NCI-H128 (cell line): ENCODE data around the gene CCL17.
"Not testable (repeated sequence)": the region's sequence is repeated elsewhere in the genome, so short reads cannot be mapped to it uniquely, and the experiment has no call there.

ENCODE experiments used
- DNase-seq: peaks from one replicate; lab custom pipeline; 2025; ENCODE audit not compliant: unreplicated experiment; lab: John Stamatoyannopoulos, UW

CCL17 gene

DNA sequence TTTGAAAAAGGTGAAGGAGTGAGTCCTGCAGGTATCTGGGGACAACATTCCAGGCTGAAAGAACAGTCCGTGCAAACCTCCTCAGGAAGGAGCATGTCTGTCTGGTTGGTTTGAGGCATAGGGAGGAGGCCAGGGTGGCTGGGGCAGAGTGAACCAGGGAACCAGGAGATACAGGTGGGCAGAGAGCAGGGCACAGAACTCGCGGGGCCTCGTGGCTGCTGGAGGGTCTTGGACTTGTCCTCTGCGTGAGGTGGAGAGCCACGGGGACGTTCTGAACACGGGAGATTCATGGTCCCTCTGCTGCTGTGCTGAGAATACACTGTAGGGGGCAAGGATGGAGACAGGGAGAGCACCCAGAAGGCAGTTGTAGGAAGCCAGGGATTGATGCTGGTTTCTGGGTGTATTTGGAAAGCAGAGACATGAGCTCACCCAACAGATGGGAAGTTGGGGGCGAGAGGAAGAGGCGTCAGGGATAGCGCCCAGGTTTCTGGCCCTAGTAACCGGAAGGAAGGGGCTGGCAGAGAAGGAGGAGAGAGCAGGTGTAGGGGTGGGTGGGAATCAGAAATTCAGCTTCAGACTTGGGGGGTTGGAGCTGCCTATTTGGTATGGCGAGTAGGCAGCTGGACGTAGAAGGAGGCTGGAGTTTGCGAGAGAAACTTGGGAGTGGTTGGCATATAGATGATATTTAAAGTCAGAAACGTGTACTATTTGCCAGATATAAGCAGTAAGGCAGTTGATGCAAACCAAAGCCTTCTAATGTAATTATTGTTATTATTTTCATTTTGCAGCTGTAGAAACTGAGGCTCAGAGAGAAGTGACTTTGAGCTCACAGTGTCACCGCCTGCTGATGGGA, at the start of gene CCL17:
Gene CCL17, plus strand, starts transcription at position 803 of the 853 bp plus-strand sequence. CDS start 9,166 bp downstream, outside the sequence.
- no peak for DNase-seq

- DNase-seq = no peak
Observed at GRCh38 chr16:57355898-57356414, 48.6 kb upstream of the CCL17 start.

- no peak for DNase-seq
Observed at GRCh38 chr16:57356547-57356946, 48.0 kb upstream of the CCL17 start.

GRCh38 chr16:57357330-57358085, 47.1 kb upstream of the CCL17 start:
- DNase-seq = no peak

DNA sequence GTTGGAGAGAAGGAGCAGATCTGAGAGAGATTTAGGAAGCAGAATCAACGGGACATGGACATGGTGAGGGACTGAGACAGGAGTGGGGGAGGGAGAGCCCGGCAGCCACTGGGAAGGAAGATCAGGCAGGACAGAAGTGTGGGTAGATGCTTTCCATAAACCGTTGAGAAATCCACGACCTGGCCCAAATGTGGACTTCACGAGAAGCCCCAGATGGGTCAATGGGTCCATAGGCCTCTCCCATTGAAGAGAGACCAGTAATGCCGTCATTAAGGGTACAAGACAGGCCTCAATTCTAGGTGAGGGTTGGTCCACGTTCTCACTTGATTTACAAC, 46.5 kb upstream of the CCL17 start:
- DNase-seq = no peak

- no peak for DNase-seq
Observed at GRCh38 chr16:57358527-57359095, 46.0 kb upstream of the CCL17 start, which contains the start of gene CCL22. Gene CCL22 (plus strand): TSS chr16:57358783. CDS start chr16:57358817, 34 bp downstream.

DNA sequence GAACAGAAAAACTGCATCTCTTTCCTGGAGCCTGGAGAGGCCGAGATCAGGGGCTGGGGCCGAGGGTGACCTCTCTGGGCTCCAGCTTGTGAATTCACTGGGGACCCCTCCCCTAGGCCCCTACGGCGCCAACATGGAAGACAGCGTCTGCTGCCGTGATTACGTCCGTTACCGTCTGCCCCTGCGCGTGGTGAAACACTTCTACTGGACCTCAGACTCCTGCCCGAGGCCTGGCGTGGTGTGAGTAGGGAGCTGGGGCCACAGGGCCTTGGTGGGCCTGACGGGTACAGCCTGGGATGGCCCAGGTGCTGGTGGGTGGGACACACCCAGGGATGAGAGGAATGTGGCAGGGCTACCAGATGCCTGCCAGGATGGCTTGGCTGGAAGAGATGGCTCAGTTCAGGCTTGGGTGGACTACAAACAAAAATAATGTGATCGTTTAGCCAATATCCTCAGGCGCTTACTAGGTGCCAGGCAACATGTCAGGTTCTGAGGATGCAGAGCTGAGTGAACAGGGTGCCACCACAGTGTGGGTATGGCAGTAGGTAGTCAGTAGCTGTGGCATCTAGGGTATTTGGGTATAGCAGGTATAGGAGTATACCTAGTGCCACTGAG, 44.1 kb upstream of the CCL17 start:
- no peak for DNase-seq

DNA sequence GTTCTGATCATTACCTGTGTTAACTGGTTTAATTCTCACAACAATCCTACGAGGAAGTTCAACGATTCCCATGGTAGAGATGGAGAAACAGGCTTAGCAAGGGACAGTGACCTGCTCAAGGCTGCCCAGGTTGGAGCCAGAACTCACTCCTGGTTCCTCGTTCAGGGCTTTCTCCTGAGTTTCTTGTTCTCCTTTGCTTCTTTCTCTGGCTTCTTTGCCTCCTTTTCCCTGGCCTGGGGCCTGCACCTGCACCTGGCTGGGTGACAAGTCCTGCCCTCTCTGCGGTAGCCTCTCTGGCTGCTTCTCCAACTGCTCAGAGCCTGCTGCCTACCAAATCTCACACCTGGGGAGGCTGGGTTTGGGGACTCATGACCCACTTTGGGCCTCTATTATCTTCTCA, 43.2 kb upstream of the CCL17 start:
- no peak for DNase-seq

GRCh38 chr16:57364143-57364542, 40.4 kb upstream of the CCL17 start:
- no peak for DNase-seq

DNA sequence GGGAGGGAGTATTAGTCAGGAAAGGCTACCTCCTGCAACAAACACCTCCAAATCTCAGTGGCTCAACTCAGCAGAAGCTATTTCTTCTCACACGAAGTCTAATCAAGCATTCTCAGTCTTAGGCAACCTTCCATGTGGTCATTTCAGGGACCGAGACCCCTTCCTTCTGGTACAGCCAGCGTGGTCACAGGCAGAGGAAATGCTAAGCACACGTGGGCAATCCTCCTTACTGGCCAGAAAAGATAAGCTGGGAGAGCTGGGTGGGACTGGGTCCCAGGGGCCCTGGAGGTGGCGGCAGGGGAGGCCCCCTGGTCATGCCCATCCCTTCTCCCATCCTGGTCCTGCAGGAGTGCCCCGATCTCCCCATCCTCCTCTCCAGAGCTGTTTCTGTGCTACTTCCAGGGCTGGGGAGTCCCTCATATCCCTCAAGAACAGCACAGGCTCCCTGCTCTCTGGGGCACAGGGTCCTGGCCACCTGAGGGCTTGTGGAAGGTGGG, 38.0 kb upstream of the CCL17 start:
- DNase-seq = no peak

- no peak for DNase-seq
Observed at GRCh38 chr16:57367116-57367752, 37.3 kb upstream of the CCL17 start.

- DNase-seq = no peak
Observed at GRCh38 chr16:57371494-57372371, 32.8 kb upstream of the CCL17 start.

- DNase-seq = no peak
Observed at GRCh38 chr16:57372372-57373116, 32.0 kb upstream of the CCL17 start, which contains the start of gene CX3CL1. Gene CX3CL1 (plus strand): TSS chr16:57372490. CDS start chr16:57372569, 79 bp downstream.

- no peak for DNase-seq
Observed at GRCh38 chr16:57373117-57373947, 31.2 kb upstream of the CCL17 start.

DNA sequence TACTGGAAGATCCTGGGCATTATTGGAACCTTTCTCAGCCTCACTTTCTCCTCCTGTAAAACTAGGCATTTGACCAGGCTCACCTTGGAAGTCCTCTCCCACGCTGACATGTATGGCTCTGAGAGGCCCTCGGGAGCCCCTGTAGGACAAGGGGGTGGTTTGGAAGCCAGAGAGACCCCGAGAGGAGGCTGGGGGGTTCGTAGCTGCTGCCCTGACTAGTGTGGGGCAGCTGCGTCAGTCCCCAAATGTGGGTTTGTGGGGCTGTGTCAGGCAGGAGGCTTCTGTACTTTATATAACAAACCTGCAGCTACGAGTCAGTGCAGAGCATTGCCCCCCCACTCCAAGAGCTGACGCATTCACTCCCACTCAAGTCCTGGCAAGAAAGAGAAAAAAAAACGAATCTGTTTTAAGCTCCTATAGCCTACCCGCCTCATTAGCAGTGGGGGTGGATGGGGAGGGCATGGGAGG, 30.5 kb upstream of the CCL17 start:
- DNase-seq = no peak

DNA sequence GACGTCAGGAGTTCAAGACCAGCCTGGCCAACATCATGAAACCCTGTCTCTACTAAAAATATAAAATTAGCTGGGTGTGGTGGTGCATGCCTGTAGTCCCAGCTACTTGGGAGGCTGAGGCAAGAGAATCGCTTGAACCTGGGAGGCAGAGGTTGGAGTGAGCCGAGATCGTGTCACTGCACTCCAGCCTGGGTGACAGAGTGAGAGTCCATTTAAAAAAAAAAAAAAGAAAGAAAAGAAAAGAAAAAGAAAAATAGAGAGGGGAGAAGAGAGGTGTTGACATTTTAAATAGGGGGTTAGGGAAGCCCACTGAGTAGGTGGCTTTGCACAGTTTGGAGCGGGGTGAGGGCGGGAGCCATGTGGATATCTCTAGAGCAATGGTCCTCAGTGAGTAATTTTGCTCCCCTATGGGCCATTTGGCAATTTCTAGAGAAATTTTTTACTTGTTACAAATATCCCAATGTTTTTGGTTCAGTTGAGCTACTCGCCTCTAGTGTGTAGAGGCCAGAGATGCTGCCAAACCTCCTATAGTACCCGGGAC, 29.6 kb upstream of the CCL17 start:
- DNase-seq = not testable (repeated sequence)

GRCh38 chr16:57376313-57376818, 28.2 kb upstream of the CCL17 start:
- no peak for DNase-seq
